ENCODE measurements around the gene WWC2.

GRCh38 chr4:183155450-183156184 is 56.6 kb downstream of the WWC2 start:
- TF ChIP-seq CTCF (conservative IDR thresholded peaks at IDR 0.05; ENCODE audit: low read depth, low read length), result no peak
- no peak for TF ChIP-seq EZH2 (IDR thresholded peaks at IDR 0.05; ENCODE audit: borderline replicate concordance, low read depth, low read length, poor library complexity, severe bottlenecking)
